HG02840 (cell line): ENCODE results near the gene SPAG7.
"Not testable (repeated sequence)": the region's sequence is repeated elsewhere in the genome, so short reads cannot be mapped to it uniquely, and the experiment has no call there.

ENCODE experiments used
- ATAC-seq: cut with Tn5 transposase; IDR thresholded peaks from one replicate; pipeline ENCODE4 v1.9.1; 2021; ENCODE audit warnings: mild to moderate bottlenecking, moderate library complexity, moderate number of reproducible peaks; ENCODE audit not compliant: unreplicated experiment, low FRiP score

The SPAG7 gene

GRCh38 chr17:4939546-4939795 lies 28.1 kb downstream of the SPAG7 start:
- peak; percentile 17 for ATAC-seq

DNA sequence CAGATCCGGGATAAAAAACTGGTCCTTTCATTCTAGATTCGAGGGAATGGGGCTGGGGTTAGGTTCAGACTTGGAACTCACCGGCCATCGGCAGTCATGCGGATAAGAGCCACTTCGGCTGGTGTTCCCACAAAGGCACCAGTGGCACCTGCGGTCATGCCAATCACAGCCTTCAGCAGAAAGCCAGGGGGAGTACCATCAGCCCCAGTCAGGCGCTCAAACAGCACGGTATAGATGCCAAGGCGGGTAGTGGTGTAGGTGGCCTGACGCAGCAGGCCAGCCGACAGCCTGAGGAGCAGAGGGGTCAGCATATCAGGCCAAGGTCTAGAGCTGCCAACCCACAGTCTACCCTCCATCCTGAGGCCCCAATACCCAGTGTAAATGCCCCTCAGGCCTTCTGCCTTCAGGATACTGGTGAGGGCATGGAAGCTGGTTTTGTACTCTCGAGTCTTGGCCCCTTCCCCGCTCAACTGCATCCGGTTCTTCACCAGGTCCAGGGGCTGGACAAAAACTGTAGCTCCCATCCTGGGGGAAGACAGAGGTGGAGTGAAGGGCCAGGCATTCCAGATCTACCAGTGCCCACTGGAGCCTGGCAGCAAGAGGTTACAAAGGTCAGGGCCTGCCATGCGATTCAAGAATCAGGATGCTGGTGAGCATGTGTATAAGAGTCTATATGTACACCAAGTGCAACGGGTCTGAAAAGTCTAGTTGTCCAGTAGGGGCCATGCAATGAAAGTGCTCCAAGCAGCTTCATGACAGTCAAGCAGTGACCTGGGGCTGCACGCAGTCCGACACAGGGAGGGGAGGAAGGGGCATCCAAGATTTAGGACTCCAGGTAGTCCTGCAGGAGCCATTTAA lies 28.7 kb downstream of the SPAG7 start:
- no peak for ATAC-seq

DNA sequence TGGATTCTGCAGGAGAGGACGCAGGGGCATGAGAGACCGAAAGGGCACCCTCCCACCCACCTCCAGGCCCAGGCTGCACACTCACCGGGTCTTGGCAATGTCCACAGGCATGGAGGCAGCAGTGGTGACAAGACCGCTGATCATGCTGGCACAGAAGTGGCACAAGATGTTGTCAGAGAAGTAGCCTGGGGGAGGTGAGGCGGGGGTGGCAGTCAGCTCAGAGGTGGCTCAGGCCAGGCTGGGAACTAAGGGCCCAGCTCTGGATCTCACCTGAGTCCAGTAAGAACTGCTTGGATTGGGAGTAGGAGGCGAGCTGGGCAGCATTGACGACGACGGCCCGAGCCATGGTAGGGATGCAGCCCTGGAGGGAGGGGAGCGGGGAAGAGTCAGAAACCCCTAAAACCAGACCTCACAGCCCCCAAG lies 29.5 kb downstream of the SPAG7 start:
- ATAC-seq: no peak

- ATAC-seq: no peak
Measured at GRCh38 chr17:4937553-4937952, 30.1 kb downstream of the SPAG7 start.

GRCh38 chr17:4936436-4936835 lies 31.2 kb downstream of the SPAG7 start:
- no peak for ATAC-seq

- no peak for ATAC-seq
Measured at GRCh38 chr17:4935650-4936049, 32.0 kb downstream of the SPAG7 start.

DNA sequence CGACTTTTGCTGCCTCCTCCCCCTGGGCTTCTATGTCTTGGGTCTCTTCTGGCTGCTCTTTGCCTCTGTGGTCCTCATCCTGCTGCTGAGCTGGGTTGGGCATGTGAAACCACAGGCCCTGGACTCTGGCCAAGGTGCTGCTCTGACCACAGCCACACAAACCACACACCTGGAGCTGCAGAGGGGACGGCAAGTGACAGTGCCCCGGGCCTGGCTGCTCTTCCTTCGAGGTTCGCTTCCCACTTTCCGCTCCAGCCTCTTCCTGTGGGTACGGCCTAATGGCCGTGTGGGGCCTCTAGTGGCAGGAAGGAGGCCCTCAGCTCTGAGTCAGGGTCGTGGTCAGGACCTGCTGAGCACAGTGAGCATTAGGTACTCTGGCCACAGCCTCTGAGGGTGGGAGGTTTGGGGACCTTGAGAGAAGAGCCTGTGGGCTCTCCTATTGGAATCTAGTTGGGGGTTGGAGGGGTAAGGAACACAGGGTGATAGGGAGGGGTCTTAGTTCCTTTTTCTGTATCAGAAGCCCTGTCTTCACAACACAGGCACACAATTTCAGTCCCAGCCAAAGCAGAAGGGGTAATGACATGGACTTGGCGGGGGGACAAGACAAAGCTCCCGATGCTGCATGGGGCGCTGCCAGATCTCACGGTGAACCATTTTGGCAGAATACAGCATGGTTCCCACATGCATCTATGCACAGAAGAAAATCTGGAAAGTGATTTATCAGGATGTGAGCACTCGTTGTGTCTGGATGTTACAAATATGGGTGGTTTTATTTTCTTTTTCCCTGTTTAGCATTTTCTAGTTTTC lies 33.2 kb downstream of the SPAG7 start:
- ATAC-seq: no peak

GRCh38 chr17:4933646-4934045 lies 34.0 kb downstream of the SPAG7 start:
- no peak for ATAC-seq

DNA sequence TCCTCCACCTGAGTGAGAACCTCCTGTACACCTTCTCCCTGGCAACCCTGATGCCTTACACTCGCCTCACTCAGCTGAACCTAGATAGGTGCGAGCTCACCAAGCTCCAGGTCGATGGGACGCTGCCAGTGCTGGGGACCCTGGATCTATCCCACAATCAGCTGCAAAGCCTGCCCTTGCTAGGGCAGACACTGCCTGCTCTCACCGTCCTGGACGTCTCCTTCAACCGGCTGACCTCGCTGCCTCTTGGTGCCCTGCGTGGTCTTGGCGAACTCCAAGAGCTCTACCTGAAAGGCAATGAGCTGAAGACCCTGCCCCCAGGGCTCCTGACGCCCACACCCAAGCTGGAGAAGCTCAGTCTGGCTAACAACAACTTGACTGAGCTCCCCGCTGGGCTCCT lies 34.9 kb downstream of the SPAG7 start:
- no peak for ATAC-seq

DNA sequence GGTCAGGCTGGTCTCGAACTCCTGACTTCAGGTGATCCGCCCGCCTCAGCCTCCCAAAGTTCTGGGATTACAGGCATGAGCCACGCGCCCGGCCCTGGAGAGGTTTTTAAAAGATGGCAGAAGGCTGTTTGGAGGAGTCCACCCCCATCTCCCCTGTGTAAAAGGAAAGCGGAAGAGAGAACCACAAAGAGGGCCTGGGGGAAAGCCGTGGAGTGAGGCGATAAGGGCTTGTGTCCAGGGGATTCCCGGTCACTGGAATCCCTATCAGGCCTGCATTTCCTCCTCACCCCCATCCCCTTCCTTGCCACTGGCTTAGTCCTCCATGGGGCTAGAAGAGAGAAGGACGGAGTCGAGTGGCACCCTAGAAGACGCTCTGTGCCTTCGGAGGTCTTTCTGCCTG lies 35.7 kb downstream of the SPAG7 start, which contains the start of gene GP1BA:
Gene GP1BA, plus strand, starts transcription at position 315 of the 400 bp plus-strand sequence. CDS start 328 bp downstream, outside the sequence.
- ATAC-seq: no peak

- ATAC-seq: no peak
Measured at GRCh38 chr17:4928881-4929280, 38.7 kb downstream of the SPAG7 start.

GRCh38 chr17:4926577-4927335 lies 40.9 kb downstream of the SPAG7 start:
- ATAC-seq: not testable (repeated sequence)

DNA sequence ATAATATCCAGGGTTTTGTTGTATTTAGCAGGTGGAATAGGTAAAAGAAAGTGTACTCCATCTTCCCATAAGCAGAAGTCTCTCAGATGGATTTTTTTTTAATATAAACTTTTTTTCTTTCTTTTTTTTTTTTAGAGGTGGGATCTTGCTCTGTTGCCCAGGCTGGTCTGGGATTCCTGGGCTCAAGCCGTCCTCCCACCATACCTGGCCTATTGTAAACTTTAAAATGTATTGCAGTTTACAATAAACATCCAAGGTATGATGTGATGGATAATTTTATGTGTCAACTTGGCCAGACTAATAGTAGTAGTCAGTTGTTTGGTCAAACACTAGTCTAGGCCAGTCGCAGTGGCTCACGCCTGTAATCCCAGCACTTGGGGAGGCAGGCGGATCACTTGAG lies 46.3 kb downstream of the SPAG7 start:
- no peak for ATAC-seq

- ATAC-seq: no peak
Measured at GRCh38 chr17:4920351-4921048, 47.1 kb downstream of the SPAG7 start.

DNA sequence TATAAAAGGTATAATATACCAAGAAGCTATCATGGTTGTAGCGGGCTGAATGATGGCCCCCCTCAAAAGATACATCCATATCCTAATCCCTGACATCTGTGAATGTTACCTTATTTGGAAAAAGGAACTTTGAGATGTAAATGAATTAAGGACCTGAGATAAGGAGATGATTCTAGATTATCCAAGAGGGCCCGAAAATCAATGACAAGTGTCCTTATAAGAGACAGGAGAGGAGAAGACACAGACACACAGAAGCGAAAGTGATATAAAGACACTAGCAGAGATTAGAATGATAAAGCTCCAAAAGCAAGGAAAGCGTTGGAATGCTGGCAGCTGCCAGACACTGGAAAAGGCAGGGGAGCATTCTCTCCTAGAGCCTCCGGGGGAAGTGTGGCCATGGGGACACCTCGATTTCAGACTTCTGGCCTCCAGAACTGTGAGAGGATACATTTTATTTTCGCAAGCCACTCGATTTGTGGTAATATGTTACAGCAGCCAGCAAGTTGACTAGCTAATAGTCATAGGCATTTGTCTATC lies 48.0 kb downstream of the SPAG7 start:
- ATAC-seq: no peak

GRCh38 chr17:4914551-4914950 lies 53.1 kb downstream of the SPAG7 start:
- ATAC-seq: not testable (repeated sequence)

DNA sequence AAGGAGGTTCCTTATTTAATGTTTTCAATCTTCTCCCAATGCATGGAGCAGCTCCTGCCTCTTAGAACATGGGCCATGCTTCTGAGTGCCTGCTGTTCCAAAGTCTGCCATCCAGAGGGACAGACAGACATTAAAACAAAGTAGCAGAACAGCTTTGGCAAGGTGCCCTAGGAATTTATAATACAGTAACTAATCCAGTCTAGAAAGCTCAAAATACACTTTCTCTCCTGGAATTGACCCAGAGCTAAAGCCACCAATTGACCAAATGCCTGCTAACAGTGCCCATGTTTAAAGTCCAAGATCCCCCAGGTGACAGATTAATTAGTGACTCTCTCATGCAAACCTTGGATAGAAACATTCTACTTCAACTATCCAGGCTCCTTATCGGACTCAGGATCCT lies 53.6 kb downstream of the SPAG7 start:
- ATAC-seq: no peak
